GM06990 (cell line): Measurements from ENCODE around the gene MBD6.
"Not testable (repeated sequence)": the region's sequence is repeated elsewhere in the genome, so short reads cannot be mapped to it uniquely, and the experiment has no call there.

Source experiments
- DNase-seq: peaks from one replicate; pipeline ENCODE4 v3.0.0-alpha.2; 2011; ENCODE audit not compliant: insufficient read length; ENCODE audit errors: extremely low read depth
- H3K27me3 ChIP-seq: replicated peaks from 2 replicates; pipeline ENCODE4 v1.6.0; 2011; ENCODE audit warnings: low read length; ENCODE audit not compliant: control insufficient read depth, insufficient read depth
- H3K36me3 ChIP-seq: 2 replicates; pipeline ENCODE4 v1.5.1; 2011; ENCODE audit warnings: low read length; ENCODE audit not compliant: control insufficient read depth, insufficient read depth
- H3K4me3 ChIP-seq: replicated peaks from 2 replicates; pipeline ENCODE4 v1.5.1; 2011; ENCODE audit warnings: low read depth, mild to moderate bottlenecking, control low read depth, low read length
- CTCF ChIP-seq: IDR thresholded peaks from 2 replicates; pipeline ENCODE4 v1.5.1; 2011; ENCODE audit warnings: low read length, control low read depth, mild to moderate bottlenecking, inconsistent platforms; ENCODE audit not compliant: insufficient read depth, poor library complexity, severe bottlenecking

MBD6 gene

GRCh38 chr12:57558864-57559263 is 36.2 kb downstream of the MBD6 start:
- no peak overlapping the region for H3K4me3 ChIP-seq
- TF ChIP-seq CTCF: no peak
- no peak for DNase-seq
- H3K27me3 ChIP-seq: no peaks in the 10 kb centered on the region; the same call in 1 of the 2 replicates
- no peaks in the 10 kb centered on the region for H3K36me3 ChIP-seq

- no peak for DNase-seq
- no peak for TF ChIP-seq CTCF
- Histone ChIP-seq H3K4me3 (no peak overlapping the region), H3K27me3 (no peaks in the 10 kb centered on the region; the same call in 1 of the 2 replicates), H3K36me3 (no peaks in the 10 kb centered on the region)
These were observed 37.9 kb downstream of the MBD6 start for GRCh38 chr12:57560516-57560915.

GRCh38 chr12:57561117-57561516 is 38.5 kb downstream of the MBD6 start:
- DNase-seq, H3K27me3 ChIP-seq, H3K36me3 ChIP-seq, H3K4me3 ChIP-seq: not testable (repeated sequence)

- DNase-seq: no peak
- Histone ChIP-seq H3K36me3 (no peaks in the 10 kb centered on the region), H3K27me3 (no peaks in the 10 kb centered on the region; the same call in 1 of the 2 replicates), H3K4me3 (no peak overlapping the region)
- no peak for TF ChIP-seq CTCF
These were observed 40.7 kb downstream of the MBD6 start for GRCh38 chr12:57563358-57563757.

GRCh38 chr12:57564178-57564740 is 41.6 kb downstream of the MBD6 start:
- no peak for TF ChIP-seq CTCF
- Histone ChIP-seq H3K36me3 (no peaks in the 10 kb centered on the region), H3K27me3 (no peaks in the 10 kb centered on the region; the same call in 1 of the 2 replicates), H3K4me3 (no peak overlapping the region)
- DNase-seq: no peak

- no peak for TF ChIP-seq CTCF
- Histone ChIP-seq H3K36me3 (no peaks in the 10 kb centered on the region), H3K27me3 (no peaks in the 10 kb centered on the region), H3K4me3 (no peak overlapping the region)
- DNase-seq: no peak
These were observed 46.2 kb downstream of the MBD6 start for GRCh38 chr12:57568838-57569237.
